ENCODE results near the gene SFPQ.
"Not testable (repeated sequence)": the region's sequence is repeated elsewhere in the genome, so short reads cannot be mapped to it uniquely, and the experiment has no call there.

Gene SFPQ

DNA sequence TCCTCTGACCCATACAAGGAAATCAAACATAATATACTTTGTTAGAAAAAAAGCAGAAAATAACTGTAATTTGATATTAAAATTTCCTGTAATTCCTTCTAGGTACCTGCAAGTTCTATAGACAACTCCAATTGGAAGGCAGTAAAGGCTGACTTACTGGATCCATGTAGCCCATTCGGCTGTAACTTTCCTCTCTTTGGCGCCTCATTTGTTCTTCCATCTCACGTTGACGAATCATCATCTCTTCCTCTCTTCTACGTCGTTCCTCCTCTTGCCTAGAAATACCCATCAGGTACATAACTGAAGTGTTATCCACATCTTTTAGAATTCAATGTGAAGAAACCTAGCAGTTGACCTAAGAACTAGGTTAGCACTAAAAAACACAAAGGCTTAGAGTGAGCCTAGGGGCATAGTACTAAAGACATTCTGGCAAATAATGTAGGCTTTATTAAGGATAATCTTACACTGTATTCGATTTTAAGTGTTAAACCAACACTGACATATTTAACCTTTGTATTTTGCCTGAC lies 5.1 kb downstream of the SFPQ start:
- DNase-seq: no peak

DNA sequence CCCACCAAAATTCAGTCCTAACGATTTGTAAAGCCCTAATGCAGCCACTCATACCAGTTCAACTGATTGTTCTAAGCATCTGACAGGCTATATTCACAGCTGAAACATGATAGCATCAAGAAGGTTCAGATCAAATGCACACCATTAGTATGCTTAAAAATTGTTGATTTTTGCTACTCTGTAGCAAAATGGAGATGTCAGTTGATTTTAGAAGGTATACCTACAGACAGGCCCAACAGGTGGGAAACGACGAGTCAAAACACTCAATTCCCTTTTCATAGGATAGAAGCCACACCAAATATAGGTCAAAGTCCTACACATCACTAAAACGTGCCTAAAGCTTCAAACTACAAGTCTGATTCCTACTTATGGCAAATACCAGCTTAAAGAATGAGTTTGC lies 6.7 kb downstream of the SFPQ start:
- DNase-seq: no peak

DNA sequence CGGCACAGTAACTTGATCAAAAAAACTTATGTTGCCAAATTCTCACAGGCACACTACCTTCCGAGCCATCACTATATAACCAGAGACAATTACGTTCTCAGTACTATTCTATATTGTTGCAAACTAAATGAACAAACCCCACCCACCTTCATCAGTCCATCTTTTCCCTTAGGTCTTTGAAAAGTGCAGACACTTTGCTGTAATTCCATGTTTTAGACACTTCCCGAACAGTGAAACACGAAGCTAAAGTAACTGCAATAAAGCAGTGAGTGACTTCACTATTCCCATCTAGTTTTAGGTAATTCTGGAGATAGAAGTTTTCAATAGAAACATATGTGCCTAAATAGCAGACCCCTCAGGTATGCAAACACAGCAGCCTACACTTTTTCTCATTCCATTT lies 7.7 kb downstream of the SFPQ start:
- DNase-seq: no peak

DNA sequence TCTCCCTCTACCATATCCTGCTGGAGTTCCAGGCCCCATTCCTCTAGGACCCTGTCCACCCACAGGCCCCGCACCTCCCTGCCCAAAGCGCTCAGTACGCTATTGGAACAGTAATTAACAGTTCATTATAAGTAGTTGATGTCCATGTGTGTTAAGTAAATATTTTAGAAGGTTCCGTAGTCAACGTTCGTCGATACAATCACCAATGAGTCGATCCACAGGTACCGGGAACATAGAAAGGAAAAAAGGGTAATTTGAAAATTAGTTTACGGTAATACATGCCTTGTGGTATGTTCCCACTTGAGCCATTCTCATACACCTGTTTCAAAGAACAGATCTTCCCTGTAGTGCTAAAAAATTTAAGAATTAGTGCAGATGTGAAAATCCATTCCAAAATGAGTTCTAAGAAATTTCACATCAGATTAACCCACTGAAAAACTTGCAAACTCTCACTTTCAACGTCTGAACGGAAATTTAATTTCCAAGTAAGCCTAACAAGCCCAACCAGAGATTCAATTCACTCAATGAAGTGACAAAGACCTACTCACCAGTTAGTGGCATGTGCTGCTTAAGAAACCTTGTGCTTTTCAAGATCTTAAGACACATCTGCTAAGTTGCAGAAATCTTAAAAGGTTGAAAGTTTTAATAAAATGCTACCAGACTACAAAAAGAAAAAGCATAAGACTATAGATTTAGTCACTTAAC lies 8.3 kb downstream of the SFPQ start:
- no peak for DNase-seq

DNA sequence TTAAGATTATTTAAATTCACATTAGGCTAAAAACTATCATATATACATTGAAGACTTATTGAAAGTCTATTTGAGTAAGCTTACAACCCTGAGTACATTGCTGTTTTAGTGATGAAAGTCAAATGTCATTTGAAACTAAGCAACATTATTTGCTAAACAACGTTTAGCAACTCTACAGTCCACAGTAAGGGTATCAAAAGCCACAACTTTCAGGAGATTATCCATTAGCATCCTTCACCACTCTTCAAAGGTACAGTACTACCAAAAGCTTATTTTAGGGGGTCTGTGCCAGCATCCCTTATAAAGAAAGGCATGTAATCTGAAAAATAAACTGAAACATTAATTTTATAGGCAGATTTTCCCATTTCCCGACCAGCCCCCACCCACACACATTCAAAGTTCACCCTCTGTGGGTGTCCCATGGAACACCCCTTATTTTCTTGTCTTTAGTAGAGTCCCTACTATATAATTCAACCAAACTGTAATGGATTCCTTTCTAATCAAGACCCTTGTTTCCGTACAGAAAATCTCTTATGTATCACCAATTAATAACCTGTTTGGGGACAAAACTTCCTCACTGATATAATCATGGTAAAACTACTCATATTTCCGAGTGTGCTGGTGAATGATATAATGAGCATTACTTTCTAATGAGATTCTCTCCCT lies 11.0 kb downstream of the SFPQ start:
- DNase-seq: no peak

DNA sequence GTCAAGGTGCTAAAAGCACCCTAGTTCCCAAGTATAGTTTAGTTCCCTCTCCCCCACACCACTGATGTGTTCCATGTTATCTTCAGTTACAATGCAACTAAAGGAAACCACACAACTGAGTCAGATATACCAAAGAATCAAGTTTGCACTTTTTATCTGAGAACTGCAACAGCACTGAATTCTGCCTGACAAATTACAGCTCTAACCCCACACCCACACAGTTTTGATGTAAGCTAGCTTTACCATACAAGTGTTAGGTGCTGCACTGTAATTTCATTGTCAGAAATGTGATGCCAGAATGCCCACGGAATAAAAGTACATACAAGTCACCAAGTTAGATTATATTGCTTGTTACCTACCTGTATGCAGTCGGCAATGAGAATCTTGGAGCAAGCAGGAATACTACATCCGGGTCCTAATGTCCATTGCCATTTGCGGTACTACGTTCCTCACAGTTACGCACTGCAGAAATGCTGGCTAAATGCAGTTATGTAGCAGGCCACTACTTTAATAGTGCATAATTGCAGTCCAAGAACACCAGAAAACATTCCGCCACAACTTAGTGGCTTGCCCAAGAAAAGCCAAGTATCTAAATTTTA lies 12.1 kb downstream of the SFPQ start:
- no peak for DNase-seq

DNA sequence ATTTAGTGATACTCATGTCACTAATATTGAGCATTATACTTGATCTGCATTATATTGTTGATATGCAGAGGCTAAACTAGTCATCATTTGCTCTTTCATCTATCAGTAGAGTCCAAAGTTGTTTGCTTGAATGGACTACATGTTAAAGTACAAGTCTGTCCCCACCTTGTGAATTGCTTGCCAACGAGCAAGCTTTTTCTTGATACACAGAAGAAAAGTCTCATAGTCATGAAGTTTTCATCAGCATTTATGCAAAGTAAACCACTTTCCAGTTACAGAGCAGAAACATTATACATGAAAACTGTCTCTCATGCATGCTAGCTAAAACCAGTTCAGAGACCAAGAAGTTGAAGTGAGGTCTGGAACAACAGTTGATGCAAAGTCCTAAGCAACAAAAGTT lies 13.0 kb downstream of the SFPQ start:
- no peak for DNase-seq

DNA sequence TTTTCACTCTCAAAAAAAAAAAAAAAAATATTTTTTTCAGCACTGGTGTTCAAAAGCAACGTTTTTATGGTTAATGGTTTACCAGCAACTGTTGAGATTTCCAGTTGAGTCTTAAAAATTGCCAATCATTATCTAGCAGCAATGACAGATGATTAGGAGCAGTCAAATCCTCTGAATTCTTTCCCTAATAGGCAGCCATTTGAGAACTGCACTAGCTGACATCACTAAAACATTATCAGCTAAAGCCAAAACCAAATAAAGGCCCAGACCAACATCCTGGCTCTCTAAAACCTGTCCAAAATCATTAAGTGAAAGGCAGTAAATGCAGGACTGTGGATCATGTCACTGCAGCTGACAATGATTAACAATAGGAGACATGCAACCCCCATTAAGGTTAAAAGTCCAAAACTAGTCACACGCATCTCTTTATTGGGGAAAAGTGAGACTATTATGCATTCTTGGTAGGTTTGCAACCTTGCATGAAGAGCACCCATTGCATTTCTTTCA lies 14.0 kb downstream of the SFPQ start:
- DNase-seq: no peak

DNA sequence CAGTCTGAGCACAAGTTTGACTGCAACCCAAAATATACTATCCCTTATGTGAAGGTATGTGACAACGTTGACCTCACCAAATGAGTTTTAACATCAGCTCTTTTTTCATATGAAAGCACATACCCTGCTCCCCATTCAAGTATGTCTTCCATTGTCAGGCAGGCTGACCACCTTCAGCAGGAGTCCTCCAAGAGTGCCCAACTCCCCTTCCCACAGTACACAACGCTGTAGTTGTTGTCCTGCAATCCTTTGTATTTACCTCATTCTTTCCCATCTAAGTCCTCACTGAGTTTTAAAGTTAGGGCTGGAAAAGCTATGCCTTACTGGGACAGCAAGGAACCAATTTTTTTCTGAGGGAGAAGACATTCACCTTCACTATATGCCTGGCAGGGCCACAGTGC lies 14.7 kb downstream of the SFPQ start:
- no peak for DNase-seq

DNA sequence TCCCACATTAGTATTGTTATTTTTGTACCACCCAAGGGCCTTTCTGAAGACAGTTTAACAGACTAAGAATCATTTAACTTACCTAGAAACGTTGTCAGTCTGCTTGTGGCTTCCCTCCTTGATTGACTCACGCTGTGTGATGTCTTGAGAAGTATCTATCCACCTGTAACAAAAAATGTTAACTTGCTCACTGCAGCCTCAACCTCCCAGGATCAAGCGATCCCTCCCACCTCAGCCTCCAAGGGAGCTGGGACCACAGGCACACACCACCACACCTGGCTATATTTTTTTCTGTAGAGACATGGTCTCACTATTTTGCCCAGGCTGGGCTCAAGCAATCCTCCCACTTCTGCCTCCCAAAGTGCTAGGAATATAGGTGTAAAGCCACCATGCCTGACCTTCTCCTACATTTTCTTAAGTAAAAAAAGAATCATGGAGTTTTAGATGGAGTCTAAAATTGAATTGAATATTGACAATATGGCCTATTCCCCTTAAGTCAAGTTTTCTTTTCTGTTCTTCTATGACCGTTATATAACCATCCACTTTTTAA lies 15.6 kb downstream of the SFPQ start:
- no peak for DNase-seq

DNA sequence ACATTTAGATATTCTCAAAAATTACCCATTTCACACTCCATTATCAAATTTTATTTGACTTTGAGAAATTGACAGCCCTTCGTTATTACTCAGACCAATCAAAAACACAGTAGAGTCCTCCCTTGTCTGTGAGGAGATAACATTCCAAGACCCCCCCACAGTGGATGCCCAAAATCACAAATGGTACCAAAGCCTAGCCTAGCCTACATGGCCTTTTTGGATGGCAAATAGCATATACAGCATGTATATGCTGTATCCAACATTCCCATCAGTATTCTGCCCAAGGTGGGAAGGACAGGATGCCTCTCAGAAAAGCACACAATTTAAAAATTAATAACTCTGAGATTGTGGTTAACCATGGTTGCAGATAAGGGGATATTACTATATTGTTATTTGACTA lies 17.3 kb downstream of the SFPQ start:
- no peak for DNase-seq

DNA sequence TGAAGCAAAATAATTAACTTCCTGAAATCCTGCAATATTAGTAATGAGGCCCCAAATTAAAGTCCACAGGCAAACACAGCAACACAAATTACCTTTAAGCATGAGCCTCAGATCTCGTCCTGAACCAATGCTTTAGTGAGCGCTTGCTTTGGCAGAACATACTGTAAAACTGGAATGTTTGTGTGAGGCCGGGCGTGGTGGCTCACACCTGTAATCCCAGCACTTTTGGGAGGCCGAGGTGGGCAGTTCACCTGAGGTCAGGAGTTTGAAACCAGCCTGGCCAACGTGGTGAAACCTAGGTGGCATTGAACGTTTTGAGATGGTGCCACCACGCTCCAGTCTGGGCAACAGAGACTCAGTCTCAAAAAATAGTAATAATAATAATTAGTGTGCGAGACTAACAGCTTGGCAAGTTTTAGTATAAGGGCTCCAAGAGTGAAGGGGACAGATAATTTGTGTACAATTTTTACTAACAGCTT lies 17.8 kb downstream of the SFPQ start:
- DNase-seq: no peak

DNA sequence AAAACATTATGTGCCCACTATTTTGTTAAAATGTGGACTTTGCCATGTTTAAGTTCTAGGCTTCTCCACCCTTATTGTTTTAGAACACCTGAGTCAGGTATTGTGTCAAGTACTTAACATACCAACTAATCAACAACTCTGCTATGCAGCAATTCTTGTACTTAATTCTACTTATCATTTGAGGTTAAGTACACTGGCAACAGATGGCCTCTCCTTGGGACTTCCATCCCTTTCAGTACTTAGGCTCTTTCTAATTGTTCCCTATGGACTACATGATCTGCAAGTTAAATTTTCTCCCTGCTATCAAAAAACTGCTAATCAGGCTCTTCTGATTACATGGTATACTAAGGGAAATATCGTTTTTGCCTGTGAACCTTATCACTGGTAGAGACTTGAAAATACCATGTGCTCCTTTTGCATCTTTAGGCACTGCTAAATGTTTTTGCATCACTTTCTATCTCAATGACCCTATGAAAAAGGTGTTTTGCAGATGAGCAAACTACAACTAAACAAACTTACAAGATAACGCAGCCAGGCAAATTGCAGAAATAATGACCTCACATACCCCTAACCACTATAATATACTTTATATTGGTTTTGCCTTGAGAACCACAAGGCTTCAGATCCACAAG lies 18.9 kb downstream of the SFPQ start:
- peak; percentile 3 for DNase-seq

DNA sequence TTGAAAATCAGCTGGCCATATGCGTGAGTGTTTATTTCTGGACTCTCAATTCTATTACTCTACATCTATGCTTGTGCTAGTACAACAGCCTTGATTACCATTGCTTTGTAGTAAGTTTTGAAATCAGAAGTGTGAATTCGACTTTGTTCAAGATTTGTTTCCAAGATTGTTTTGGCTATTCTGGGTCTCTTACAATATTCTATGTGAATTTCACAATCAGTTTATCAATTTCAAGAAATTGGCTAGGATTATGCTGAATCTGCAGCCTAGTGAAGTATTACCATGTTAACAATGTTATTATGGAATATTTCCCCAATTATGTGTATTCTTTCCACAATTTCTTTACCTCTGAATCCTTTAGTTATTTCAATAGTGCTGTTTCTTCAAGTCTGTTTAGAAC lies 19.5 kb downstream of the SFPQ start:
- DNase-seq: no peak

DNA sequence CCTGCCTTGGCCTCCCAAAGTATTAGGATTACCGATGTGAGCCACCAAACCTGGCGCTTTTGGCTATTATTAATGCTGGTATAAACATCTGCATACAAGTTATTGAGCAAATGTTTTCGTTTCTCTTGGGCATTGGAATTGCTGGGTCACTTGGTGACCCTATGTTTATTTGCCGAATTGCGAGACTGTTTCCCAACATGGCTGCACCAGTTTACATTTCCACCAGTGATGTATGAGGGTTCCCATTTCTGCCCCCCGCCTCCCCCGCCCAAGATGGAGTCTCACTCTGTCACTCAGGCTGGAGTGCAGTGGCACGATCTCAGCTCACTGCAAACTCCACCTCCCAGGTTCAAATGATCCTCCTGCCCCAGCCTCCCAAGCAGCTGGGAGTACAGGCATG lies 20.9 kb downstream of the SFPQ start:
- DNase-seq: no peak

DNA sequence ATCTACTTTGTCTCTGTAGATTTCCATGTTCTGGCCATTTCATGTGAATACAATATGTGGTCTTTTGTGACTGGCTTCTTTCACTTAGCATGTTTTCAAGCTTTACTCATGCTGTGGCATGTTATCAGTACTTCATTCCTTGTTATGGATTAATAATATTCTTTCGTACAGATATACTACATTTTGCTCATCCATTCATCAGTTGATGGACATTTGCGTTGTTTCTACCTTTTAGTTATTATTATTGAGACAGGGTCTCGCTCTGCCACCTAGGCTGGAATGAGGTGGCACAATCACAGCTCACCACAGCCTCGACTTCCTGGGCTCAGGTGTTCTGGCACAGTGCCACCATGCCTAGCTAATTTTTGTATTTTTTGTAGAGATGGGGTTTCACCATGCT lies 21.4 kb downstream of the SFPQ start:
- no peak for DNase-seq

DNA sequence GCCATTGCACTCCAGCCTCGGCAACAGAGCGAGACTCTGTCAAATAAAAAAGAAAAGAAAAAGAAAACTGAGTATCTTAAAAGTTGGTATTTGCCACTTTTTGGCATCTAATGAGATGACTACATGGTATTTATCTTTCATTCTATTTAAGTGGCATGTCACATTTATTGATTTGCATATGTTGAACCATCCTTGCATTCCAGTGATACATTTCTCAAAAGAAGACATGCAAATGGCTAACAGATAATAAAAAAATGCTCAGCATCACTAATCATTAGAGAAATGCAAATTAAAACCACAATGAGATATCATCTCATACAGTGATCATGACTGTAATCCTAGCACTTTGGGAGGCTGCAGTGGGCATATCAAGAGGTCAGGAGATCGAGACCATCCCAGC lies 28.1 kb downstream of the SFPQ start:
- DNase-seq: no peak

DNA sequence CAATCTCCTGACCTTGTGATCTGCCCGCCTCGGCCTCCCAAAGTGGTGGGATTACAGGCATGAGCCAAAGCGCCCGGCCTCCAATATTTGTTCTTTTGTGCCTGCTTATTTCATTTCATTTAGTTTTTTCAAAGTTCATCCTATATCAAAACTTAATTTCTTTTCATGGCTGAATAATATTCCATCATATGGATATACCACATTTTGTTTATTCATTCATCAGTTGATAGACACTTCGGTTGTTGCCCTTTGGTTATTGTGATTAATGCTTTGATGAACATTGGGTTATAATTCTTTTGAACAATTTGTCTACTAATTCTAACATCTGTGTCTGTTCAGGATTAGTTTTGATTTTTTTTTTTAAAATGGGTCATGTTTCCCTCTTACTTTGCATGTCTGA lies 41.7 kb downstream of the SFPQ start:
- DNase-seq: no peak

DNA sequence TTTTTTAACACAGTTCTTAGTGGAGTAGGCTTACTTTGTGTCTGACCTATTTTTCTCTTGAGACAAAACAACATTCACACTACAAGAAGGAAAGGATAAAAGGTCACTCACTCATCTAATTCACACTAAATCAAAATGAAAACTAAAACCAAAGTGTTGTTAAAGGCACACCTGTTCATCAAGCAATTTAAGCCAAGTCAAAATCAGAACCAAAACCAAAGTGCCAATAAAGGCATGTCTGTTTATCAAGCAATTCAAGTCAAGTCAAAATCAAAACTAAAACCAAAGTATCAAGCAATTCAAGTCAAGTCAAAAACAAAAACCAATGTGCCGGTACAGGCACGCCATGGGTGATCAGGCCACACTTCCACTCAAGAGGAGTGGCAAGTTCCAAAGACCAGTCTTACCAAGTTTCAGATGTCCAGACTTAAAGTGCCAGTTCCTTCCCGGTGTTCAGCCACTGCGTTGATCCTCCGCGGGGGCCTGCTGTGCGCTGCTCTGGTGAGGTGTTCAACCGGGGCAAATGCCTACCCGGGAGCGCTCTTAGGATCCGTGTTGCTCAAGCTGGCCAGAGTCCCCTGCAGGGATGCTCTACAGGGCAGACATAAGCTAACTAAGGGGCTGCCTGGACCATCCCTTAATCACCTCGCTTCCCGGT lies 46.9 kb downstream of the SFPQ start:
- DNase-seq: not testable (repeated sequence)

DNA sequence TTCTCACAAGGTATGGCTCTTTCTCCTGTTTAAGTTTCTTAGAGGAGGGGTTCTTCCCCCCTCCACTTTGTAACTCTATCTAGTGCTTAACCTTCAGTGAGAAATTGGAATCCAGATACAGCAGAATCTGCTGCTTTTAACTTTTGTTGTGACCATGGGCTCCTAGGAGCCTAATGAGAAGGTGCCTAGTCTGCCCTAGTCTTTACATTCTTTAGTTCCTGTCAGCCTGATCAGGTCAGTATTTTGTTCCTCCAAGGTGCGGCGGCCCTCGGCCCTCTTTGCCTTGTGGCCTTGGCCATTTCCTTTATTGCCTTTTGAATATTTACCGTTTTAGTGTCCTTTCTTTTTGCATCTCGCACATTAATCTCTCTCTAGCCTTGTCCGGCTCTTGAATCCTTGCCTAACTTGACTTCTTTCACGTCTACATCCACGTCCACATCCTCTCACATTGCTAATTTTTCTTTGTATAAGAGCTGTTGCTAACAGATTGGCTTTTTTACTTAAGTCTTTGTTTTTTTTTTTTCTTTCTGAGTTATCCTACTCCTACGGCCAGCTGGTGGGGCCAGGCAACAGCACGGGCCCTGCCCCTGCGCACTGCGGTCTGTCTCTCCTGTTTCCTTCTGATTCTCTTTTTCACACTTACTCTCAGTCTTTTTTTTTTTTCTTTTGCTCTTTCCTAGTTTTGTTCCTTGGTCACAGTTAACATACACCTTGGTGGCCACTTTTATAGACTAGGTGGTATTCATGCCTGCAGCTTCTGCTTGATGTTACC lies 49.0 kb downstream of the SFPQ start:
- DNase-seq: no peak

DNA sequence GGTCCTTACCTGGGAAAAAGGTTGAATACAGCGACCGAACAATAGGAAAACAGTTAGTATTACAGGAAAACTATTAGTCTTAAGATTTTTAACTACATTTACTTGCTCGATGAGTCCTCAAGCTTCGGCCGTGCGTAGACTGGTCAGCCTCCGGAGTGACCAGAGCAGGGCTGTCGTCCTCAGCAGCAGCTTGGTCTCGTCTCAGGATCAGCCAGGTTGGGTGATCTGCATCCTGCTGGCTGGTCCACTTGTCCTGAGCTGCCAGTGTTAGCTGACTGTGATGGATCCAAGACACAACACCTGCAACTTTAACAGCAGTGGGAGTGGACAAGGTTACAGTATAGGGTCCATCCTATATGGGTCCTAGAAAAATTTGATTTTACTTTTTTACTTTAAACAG lies 50.2 kb downstream of the SFPQ start:
- not testable (repeated sequence) for DNase-seq

DNA sequence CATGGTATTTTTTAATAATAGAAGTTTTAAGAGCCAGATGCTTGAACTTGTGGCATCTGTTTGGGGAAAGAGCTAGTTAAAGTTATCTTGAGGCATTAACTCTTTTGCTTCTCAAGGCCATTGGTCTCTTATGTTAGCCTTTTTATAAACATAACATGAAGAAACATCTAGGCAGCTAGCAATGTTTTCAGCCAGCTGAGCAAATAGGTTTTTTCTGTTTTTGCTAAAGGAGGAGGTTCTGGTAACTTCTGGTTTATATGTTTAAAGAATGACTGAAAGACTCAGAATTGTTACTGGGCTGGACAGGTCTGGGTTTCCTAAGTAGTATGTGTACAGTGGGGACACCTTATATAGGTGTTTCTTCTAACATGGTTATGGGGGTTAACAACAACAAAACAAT lies 50.7 kb downstream of the SFPQ start:
- not testable (repeated sequence) for DNase-seq

Data from NCI-H146 (cell line).